GM13977 (cell line): ENCODE data around the gene SLC1A2.

Experiments used
- DNase-seq: peaks from one replicate; pipeline ENCODE4 v3.0.0; 2012; ENCODE audit warnings: low spot score
- CTCF ChIP-seq: IDR thresholded peaks from 2 replicates; pipeline ENCODE4 v1.5.1; 2012; ENCODE audit warnings: mild to moderate bottlenecking, control low read depth; ENCODE audit not compliant: insufficient read depth; ENCODE audit errors: extremely low read depth, missing control alignments
- in situ Hi-C: fragments of 300-500 bp; cut with MboI; formaldehyde crosslinking; loops from one replicate; pipeline ENCODE4 v1.12.0; 2022; ENCODE audit warnings: low sequenced_read_pairs, low pct_unique_long_range_greater_than_20kb, mixed read lengths, inconsistent platforms; ENCODE audit not compliant: unreplicated experiment

The SLC1A2 gene

GRCh38 chr11:35381709-35382322 is 37.5 kb downstream of the SLC1A2 start:
- in situ Hi-C loops, result loop anchor here (10.0 to 25.0 kb wide), 2 partner anchors 457 to 795 kb away; no protein-coding TSS in a partner anchor
- no peak for TF ChIP-seq CTCF
- DNase-seq, result no peak

- TF ChIP-seq CTCF, result no peak
- in situ Hi-C loops, result loop anchor here (10.0 to 25.0 kb wide), 2 partner anchors 456 to 793 kb away; no protein-coding TSS in a partner anchor
- DNase-seq, result no peak
Observed at GRCh38 chr11:35380603-35381002, 38.8 kb downstream of the SLC1A2 start.

GRCh38 chr11:35377262-35377661 is 42.1 kb downstream of the SLC1A2 start:
- in situ Hi-C loops, result loop anchor here (25.0 kb wide), 1 partner anchor 790 kb away; no protein-coding TSS in a partner anchor
- TF ChIP-seq CTCF, result no peak
- no peak for DNase-seq

GRCh38 chr11:35376613-35377012 is 42.7 kb downstream of the SLC1A2 start:
- DNase-seq, result no peak
- TF ChIP-seq CTCF, result no peak
- in situ Hi-C loops, result loop anchor here (25.0 kb wide), 1 partner anchor 789 kb away; no protein-coding TSS in a partner anchor

- DNase-seq, result no peak
- in situ Hi-C loops, result loop anchor here (25.0 kb wide), 1 partner anchor 789 kb away; no protein-coding TSS in a partner anchor
- TF ChIP-seq CTCF, result no peak
Observed at GRCh38 chr11:35376118-35376510, 43.2 kb downstream of the SLC1A2 start.

- DNase-seq, result no peak
- in situ Hi-C loops, result loop anchor here (25.0 kb wide), 1 partner anchor 788 kb away; no protein-coding TSS in a partner anchor
- TF ChIP-seq CTCF, result no peak
Observed at GRCh38 chr11:35375332-35376117, 43.8 kb downstream of the SLC1A2 start.
